NCI-H2107 treated with DMSO at 0.1 percent for 48 hours (cell line): ENCODE measurements around the gene CEP57.
"Not testable (repeated sequence)": the region's sequence is repeated elsewhere in the genome, so short reads cannot be mapped to it uniquely, and the experiment has no call there.

Experiments used
- DNase-seq: peaks from one replicate; lab custom pipeline; 2025; ENCODE audit not compliant: unreplicated experiment; lab: John Stamatoyannopoulos, UW

The CEP57 gene

GRCh38 chr11:95854362-95854761 is 64.1 kb downstream of the CEP57 start:
- not testable (repeated sequence) for DNase-seq

- not testable (repeated sequence) for DNase-seq
Observed at GRCh38 chr11:95860024-95860423, 69.7 kb downstream of the CEP57 start.

- DNase-seq = no peak
Observed at GRCh38 chr11:95863486-95864140, 73.3 kb downstream of the CEP57 start.

- DNase-seq = no peak
Observed at GRCh38 chr11:95867105-95867504, 76.8 kb downstream of the CEP57 start.

GRCh38 chr11:95870877-95871276 is 80.6 kb downstream of the CEP57 start:
- not testable (repeated sequence) for DNase-seq

GRCh38 chr11:95877291-95877690 is 87.0 kb downstream of the CEP57 start:
- no peak for DNase-seq
